ENCODE results near the gene CCDC167.
"Not testable (repeated sequence)": the region's sequence is repeated elsewhere in the genome, so short reads cannot be mapped to it uniquely, and the experiment has no call there.

CCDC167 gene

GRCh38 chr6:37473364-37474095 is 26.2 kb downstream of the CCDC167 start:
- peak; percentile 36 for DNase-seq (ENCODE audit: low spot score)

GRCh38 chr6:37467718-37468117 is 32.0 kb downstream of the CCDC167 start:
- no peak for DNase-seq (ENCODE audit: low spot score)

- DNase-seq (ENCODE audit: low spot score) = no peak
These were observed 36.6 kb downstream of the CCDC167 start for GRCh38 chr6:37463110-37463509.

- DNase-seq (ENCODE audit: low spot score) = no peak
These were observed 38.9 kb downstream of the CCDC167 start for GRCh38 chr6:37460805-37461204.

- no peak for DNase-seq (ENCODE audit: low spot score)
These were observed 39.5 kb downstream of the CCDC167 start for GRCh38 chr6:37459981-37460800.

- peak; percentile 64 for DNase-seq (ENCODE audit: low spot score)
These were observed 42.7 kb downstream of the CCDC167 start for GRCh38 chr6:37456816-37457560.

GRCh38 chr6:37456126-37456525 is 43.6 kb downstream of the CCDC167 start:
- DNase-seq (ENCODE audit: low spot score) = no peak

- DNase-seq (ENCODE audit: low spot score) = peak; percentile 27
These were observed 45.1 kb downstream of the CCDC167 start for GRCh38 chr6:37454420-37455140.

- DNase-seq (ENCODE audit: low spot score) = no peak
These were observed 47.2 kb downstream of the CCDC167 start for GRCh38 chr6:37452522-37452921.

GRCh38 chr6:37451441-37452193 is 48.1 kb downstream of the CCDC167 start:
- DNase-seq (ENCODE audit: low spot score) = no peak

- DNase-seq (ENCODE audit: low spot score) = no peak
These were observed 49.7 kb downstream of the CCDC167 start for GRCh38 chr6:37449984-37450383.

- DNase-seq (ENCODE audit: low spot score) = not testable (repeated sequence)
These were observed 56.5 kb downstream of the CCDC167 start for GRCh38 chr6:37443216-37443542.

- DNase-seq (ENCODE audit: low spot score) = no peak
These were observed 57.1 kb downstream of the CCDC167 start for GRCh38 chr6:37442416-37443215.

GRCh38 chr6:37441651-37442050 is 58.0 kb downstream of the CCDC167 start:
- no peak for DNase-seq (ENCODE audit: low spot score)

- DNase-seq (ENCODE audit: low spot score) = no peak
These were observed 60.8 kb downstream of the CCDC167 start for GRCh38 chr6:37438930-37439329.

- no peak for DNase-seq (ENCODE audit: low spot score)
These were observed 63.9 kb downstream of the CCDC167 start for GRCh38 chr6:37435816-37436215.

GRCh38 chr6:37435373-37435772 is 64.3 kb downstream of the CCDC167 start:
- no peak for DNase-seq (ENCODE audit: low spot score)

GRCh38 chr6:37433657-37434271 is 65.9 kb downstream of the CCDC167 start:
- no peak for DNase-seq (ENCODE audit: low spot score)
